PC-9 (cell line): Measurements from ENCODE around the gene FLOT1. TPM values are rescaled to one million over a fixed set of nuclear protein-coding genes. Genes with fewer than 3 reads are reported as not detected.

ENCODE experiments used
- BruUV-seq: library from RNA; stranded (reverse); fragments of 400-500 nt; replicated peaks from 2 replicates; lab custom pipeline; 2021; lab: Mats Ljungman, UMichigan
- CTCF ChIA-PET: fragments of 300-600 bp; sonication (Branson Sonifier 250); formaldehyde crosslinking; loops from one replicate; lab custom pipeline; 2022; ENCODE audit warnings: antibody characterized with exemption; lab: Charles Lee
- POLR2A ChIA-PET: fragments of 300-600 bp; sonication (Branson Sonifier 250); formaldehyde crosslinking; loops from one replicate; lab custom pipeline; 2022; ENCODE audit warnings: antibody characterized with exemption; ENCODE audit not compliant: unreplicated experiment; lab: Charles Lee
- DNase-seq, 2 experiments: peaks; one replicate each; pipeline versions ENCODE4 v3.0.0 to v3.0.0-alpha.2; 2015 to 2022; ENCODE audit warnings: mixed read lengths in 1 of 2
- H2AFZ ChIP-seq: fragments of 200-600 bp; sonication (generic); 2 replicates; pipeline ENCODE4 v1.8.1; 2017; ENCODE audit warnings: antibody characterized with exemption
- H3F3A ChIP-seq: fragments of 200-600 bp; sonication (generic); 2 replicates; pipeline ENCODE4 v1.8.1; 2017; ENCODE audit warnings: antibody characterized with exemption, mild to moderate bottlenecking, low read depth; ENCODE audit not compliant: insufficient read depth
- H3K27ac ChIP-seq: fragments of 200-600 bp; sonication (generic); 2 replicates; pipeline ENCODE4 v1.6.1; 2016; ENCODE audit warnings: mixed run types
- H3K27me3 ChIP-seq: fragments of 200-600 bp; sonication (generic); 2 replicates; pipeline ENCODE4 v1.6.1; 2016; ENCODE audit warnings: low read depth, mixed run types; ENCODE audit not compliant: insufficient read depth
- H3K36me3 ChIP-seq: fragments of 200-600 bp; sonication (generic); 2 replicates; pipeline ENCODE4 v1.6.1; 2016; ENCODE audit warnings: low read depth, mixed run types
- H3K4me1 ChIP-seq: fragments of 200-600 bp; sonication (generic); replicated peaks from 2 replicates; pipeline ENCODE4 v1.6.1; 2016; ENCODE audit warnings: mixed run types; ENCODE audit not compliant: insufficient read depth
- H3K4me2 ChIP-seq: fragments of 200-600 bp; sonication (generic); 2 replicates; pipeline ENCODE4 v1.6.1; 2017; ENCODE audit warnings: mixed run types
- H3K4me3 ChIP-seq: fragments of 200-600 bp; sonication (generic); 2 replicates; pipeline ENCODE4 v1.6.1; 2016; ENCODE audit warnings: mixed run types
- H3K79me2 ChIP-seq: fragments of 200-600 bp; sonication (generic); 2 replicates; pipeline ENCODE4 v1.6.1; 2017; ENCODE audit warnings: low read depth, mixed run types
- H3K9me2 ChIP-seq: fragments of 200-600 bp; sonication (generic); 2 replicates; pipeline ENCODE4 v1.8.1; 2017; ENCODE audit warnings: mild to moderate bottlenecking; ENCODE audit not compliant: insufficient read depth
- H3K9me3 ChIP-seq: fragments of 200-600 bp; sonication (generic); 2 replicates; pipeline ENCODE4 v1.8.1; 2016; ENCODE audit warnings: low read depth; ENCODE audit not compliant: insufficient read depth
- H4K20me1 ChIP-seq: fragments of 200-600 bp; sonication (generic); 2 replicates; pipeline ENCODE4 v1.8.1; 2017; ENCODE audit not compliant: insufficient read depth
- CTCF ChIP-seq: fragments of 200-600 bp; sonication (generic); conservative IDR thresholded peaks from 2 replicates; pipeline ENCODE4 v1.6.1; 2017; ENCODE audit warnings: mixed run types, antibody characterized with exemption, mild to moderate bottlenecking, moderate library complexity
- EZH2 ChIP-seq: fragments of 200-600 bp; sonication (generic); IDR thresholded peaks from 2 replicates; pipeline ENCODE4 v1.8.0; 2017; ENCODE audit warnings: antibody characterized with exemption, low read depth
- intact Hi-C: fragments of 100-400 bp; cut with micrococcal nuclease; formaldehyde crosslinking; loops from one replicate; pipeline ENCODE4 v1.10.0; 2022; ENCODE audit not compliant: unreplicated experiment
- total RNA-seq: library from RNA; stranded (reverse); gene quantifications from 2 replicates; pipeline ENCODE4 v1.2.3, GENCODE V29; 2021

FLOT1 gene
- total RNA-seq, 1 experiment from 2014 or later = 225 TPM

- H3K36me3 ChIP-seq = no peaks in the 10 kb centered on the region
Measured at GRCh38 chr6:30683183-30683979, 59.1 kb downstream of the FLOT1 start.

GRCh38 chr6:30682143-30683117, 60.1 kb downstream of the FLOT1 start:
- H3K9me2 ChIP-seq = no peaks in the 10 kb centered on the region
- peak overlapping the region; percentile 93 for H3K4me2 ChIP-seq
- DNase-seq = peak; percentile 71 to 79
- TF ChIP-seq CTCF (no peak), EZH2 (no peak)
- H3K4me3 ChIP-seq = peak overlapping the region; percentile 98
- no peaks in the 10 kb centered on the region for H3K9me3 ChIP-seq
- H4K20me1 ChIP-seq = no peaks in the 10 kb centered on the region
- ChIA-PET CTCF (interaction anchor here (1.0 kb wide), 1 partner anchor 44 kb away, joined by 5 read pairs; no protein-coding TSS in a partner anchor), POLR2A (interaction anchor here (0.5 to 0.6 kb wide), 2 partner anchors 45 to 107 kb away, joined by 4 read pairs; no protein-coding TSS in a partner anchor)
- H3F3A ChIP-seq = peaks cover 56% of the 10 kb centered on the region
- no peaks in the 10 kb centered on the region for H3K36me3 ChIP-seq
- H2AFZ ChIP-seq = no peak overlapping the region
- peaks cover 46% of the 10 kb centered on the region for H3K4me1 ChIP-seq
- intact Hi-C loops = loop anchor here (1.0 to 2.0 kb wide), 2 partner anchors 35 to 200 kb away; partner anchors contain the start of gene MDC1
- BruUV-seq = TSS peak; percentile 84
- peaks cover 63% of the 10 kb centered on the region for H3K79me2 ChIP-seq
- no peaks in the 10 kb centered on the region for H3K27me3 ChIP-seq
- H3K27ac ChIP-seq = peak overlapping the region; percentile 84

More at GRCh38 chr6:30683183-30683979, 59.1 kb downstream of the FLOT1 start:
- no peaks in the 10 kb centered on the region for H3K9me2 ChIP-seq
- H3F3A ChIP-seq = peaks cover 58% of the 10 kb centered on the region
- no peak for TF ChIP-seq EZH2
- TF ChIP-seq CTCF = no peak
- H3K4me1 ChIP-seq = peaks cover 54% of the 10 kb centered on the region
- intact Hi-C loops = loop anchor here (2.0 kb wide), 1 partner anchor 199 kb away; no protein-coding TSS in a partner anchor
- DNase-seq = no peak
- peak overlapping the region; percentile 84 for H3K27ac ChIP-seq
- peaks cover 69% of the 10 kb centered on the region for H3K79me2 ChIP-seq
- no peaks in the 10 kb centered on the region for H3K27me3 ChIP-seq
- H3K4me2 ChIP-seq = peak overlapping the region; percentile 93
- H4K20me1 ChIP-seq = no peaks in the 10 kb centered on the region
- H2AFZ ChIP-seq = no peak overlapping the region
- no TSS peak for BruUV-seq
- peak overlapping the region; percentile 98 for H3K4me3 ChIP-seq
- ChIA-PET POLR2A (no interaction called here), CTCF (no interaction called here)
- H3K9me3 ChIP-seq = no peaks in the 10 kb centered on the region

GRCh38 chr6:30681766-30682142, 60.7 kb downstream of the FLOT1 start:
- intact Hi-C loops = loop anchor here (1.0 to 2.0 kb wide), 2 partner anchors 36 to 201 kb away; partner anchors contain the start of gene MDC1
- Histone ChIP-seq H3K27ac (peak overlapping the region; percentile 84), H3K27me3 (no peaks in the 10 kb centered on the region), H3F3A (peaks cover 58% of the 10 kb centered on the region), H3K79me2 (peaks cover 63% of the 10 kb centered on the region), H3K4me1 (peaks cover 46% of the 10 kb centered on the region), H3K9me3 (no peaks in the 10 kb centered on the region), H3K4me3 (peak overlapping the region; percentile 98), H3K9me2 (no peaks in the 10 kb centered on the region), H3K36me3 (no peaks in the 10 kb centered on the region), H4K20me1 (no peaks in the 10 kb centered on the region), H3K4me2 (peak overlapping the region; percentile 93), H2AFZ (no peak overlapping the region)
- TF ChIP-seq CTCF (no peak), EZH2 (no peak)
- BruUV-seq = TSS peak; percentile 2
- CTCF ChIA-PET = interaction anchor here (1.0 kb wide), 1 partner anchor 45 kb away, joined by 5 read pairs; no protein-coding TSS in a partner anchor
- POLR2A ChIA-PET = interaction anchor here (0.6 kb wide), 1 partner anchor 46 kb away, joined by 4 read pairs; no protein-coding TSS in a partner anchor
- DNase-seq = no peak
